Rectal smooth muscle tissue (tissue), 1 donor: ENCODE results near the gene NOX5.
A peak's percentile ranks its signal among the peaks of the same experiment; 100 is the strongest.

Experiments used
- H3K27ac ChIP-seq: one replicate; pipeline ENCODE4 v1.7.0; 2013; ENCODE audit warnings: low read depth, low read length, inconsistent platforms
- H3K27me3 ChIP-seq: one replicate; pipeline ENCODE4 v1.7.0; 2013; ENCODE audit warnings: low read length; ENCODE audit not compliant: control insufficient read depth, insufficient read depth
- H3K36me3 ChIP-seq: one replicate; pipeline ENCODE4 v1.7.0; 2013; ENCODE audit warnings: low read length; ENCODE audit not compliant: control insufficient read depth, insufficient read depth
- H3K4me1 ChIP-seq: one replicate; pipeline ENCODE4 v1.7.0; 2013; ENCODE audit warnings: low read length; ENCODE audit not compliant: control insufficient read depth, insufficient read depth
- H3K4me3 ChIP-seq: one replicate; pipeline ENCODE4 v1.7.0; 2013; ENCODE audit warnings: low read length
- H3K9ac ChIP-seq: one replicate; pipeline ENCODE4 v1.7.0; 2013; ENCODE audit warnings: low read length

Gene NOX5

DNA sequence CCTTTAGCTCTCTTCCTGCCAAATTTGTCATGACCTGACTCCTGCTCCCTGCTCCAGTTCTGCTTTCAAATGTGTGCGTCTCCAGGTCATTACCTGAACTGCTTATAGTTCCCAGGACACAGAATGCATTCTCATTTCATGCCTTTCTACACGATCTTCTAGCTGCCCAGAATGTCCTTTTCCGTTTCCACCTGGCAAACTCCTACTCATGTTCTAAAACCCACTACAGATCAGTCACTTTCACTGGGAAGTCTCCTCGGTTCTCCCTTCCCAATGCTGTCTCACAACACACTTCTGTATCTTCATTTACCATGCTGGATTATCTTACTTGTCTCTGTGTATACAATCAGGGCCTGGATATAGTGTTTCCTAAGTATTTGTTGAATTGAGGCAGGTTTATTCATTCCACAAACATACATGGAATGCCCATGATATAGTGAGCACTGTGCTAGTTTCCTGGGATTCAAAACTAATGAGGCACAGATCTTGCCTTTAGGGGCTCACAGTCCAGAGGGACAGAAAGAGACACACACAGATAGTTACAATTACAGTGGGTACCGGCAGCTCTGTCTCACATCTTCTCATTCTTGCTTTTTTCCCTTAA lies 1.6 kb upstream of the NOX5 start:
- no peak overlapping the region for H3K4me3 ChIP-seq
- H3K9ac ChIP-seq = no peak overlapping the region
- H3K4me1 ChIP-seq = no peaks in the 10 kb centered on the region
- H3K36me3 ChIP-seq = no peaks in the 10 kb centered on the region
- H3K27ac ChIP-seq = no peak overlapping the region
- H3K27me3 ChIP-seq = no peaks in the 10 kb centered on the region

DNA sequence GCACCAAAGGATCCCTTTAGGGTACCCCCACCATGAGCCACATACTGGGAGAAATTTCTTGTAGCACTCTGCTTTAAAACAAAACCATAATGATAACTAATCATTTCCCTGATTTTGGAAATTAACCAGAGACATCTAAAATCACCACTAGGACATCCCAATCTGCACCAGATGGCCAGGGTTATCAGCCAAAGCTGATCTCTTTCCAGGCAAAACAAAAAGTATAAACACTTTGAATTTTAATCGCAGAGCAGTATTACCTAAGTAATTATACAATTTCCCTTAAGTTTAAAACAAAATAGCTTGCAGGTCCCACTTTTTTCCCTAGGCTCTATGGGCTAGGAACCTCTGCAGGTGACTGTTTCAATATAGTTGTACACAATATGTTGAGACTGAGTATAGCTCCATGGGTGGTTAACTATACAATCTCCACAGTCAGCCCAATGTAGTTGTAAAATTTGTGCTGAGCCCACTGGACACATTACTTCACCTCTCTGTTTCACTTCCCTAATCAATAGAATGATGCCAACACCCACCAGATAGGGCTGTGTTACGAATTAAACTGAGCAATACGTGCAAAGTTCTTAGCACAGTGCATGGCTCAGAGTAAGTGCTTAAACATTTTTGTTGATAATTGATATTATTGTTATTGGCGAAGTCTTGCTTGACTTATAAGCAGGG lies 629 bp upstream of the NOX5 start:
- H3K4me1 ChIP-seq = no peaks in the 10 kb centered on the region
- H3K27ac ChIP-seq = no peak overlapping the region
- no peak overlapping the region for H3K4me3 ChIP-seq
- no peaks in the 10 kb centered on the region for H3K27me3 ChIP-seq
- H3K36me3 ChIP-seq = no peaks in the 10 kb centered on the region
- H3K9ac ChIP-seq = no peak overlapping the region

DNA sequence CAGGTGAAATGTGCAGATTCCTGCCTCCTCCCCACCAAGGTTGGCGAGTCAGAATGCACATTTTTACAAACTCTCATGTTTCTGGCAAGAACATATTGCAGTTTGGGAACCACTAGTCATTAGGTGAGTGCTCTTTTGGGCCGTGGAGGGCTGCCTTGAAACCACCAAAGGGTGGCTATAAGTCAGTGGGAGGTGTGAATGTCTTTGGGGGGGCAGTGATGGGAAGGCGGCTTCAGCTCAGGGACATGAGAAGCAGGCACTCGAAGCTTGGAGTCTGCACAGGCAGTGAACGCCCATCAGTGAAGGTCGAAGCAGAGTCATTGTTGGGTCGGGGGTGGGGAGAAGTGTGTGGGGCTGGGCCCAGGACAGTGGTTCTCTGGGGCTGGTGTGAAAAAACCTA lies 1.1 kb downstream of the NOX5 start:
- H3K27me3 ChIP-seq = no peaks in the 10 kb centered on the region
- no peak overlapping the region for H3K27ac ChIP-seq

DNA sequence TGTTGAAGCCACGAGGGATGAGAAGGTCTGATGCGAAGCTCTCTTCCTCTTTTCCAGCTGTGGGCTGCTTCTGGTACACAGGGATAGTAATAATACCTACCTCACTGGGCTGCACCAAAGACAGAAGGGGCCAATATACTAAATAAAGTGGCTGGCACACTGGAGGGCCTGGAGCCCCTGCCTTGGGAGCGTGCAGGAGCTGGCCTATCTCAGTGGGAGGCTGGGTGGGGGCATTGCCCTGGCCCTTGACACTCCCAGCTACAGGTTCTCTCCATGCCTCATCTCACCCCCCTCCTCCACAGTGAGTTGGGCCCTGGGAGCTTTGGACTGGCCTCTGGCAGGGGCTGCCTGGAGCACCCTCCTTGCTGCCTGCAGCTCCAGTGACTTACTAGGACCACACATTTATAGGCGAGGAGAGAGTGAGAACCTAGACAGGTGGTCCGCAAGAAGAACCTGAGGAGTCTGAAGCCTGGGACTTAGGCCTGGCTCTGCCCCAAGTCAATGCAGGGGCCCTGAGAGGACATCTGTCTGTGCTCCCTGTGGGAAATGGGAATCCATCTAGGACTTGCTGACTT lies 1.6 kb downstream of the NOX5 start:
- no peak overlapping the region for H3K9ac ChIP-seq

More for the DNA sequence above, 1.1 kb downstream of the NOX5 start:
- Histone ChIP-seq H3K4me1 (no peaks in the 10 kb centered on the region), H3K4me3 (no peak overlapping the region), H3K36me3 (no peaks in the 10 kb centered on the region), H3K9ac (no peak overlapping the region)

DNA sequence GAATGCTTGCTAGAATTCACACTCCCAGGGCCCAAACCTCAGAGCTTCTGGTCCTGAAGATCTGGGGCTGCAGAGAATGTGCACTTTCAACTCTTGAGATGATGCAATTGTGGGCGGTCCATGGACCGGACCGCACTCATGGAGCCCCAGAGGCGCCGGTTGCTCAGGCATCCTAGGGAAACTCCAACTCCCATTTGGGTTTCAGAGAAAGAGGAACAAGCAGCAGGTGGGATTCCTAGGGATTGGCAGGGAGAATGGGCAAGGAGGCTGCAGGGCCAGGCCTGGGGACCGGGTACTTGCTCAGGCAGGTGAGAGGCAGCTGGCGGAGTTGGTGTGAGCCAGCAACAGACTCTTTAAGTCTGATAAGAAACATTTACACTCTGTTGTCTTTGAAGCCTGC lies 3.5 kb downstream of the NOX5 start:
- Histone ChIP-seq H3K36me3 (no peaks in the 10 kb centered on the region), H3K4me3 (no peak overlapping the region), H3K4me1 (no peaks in the 10 kb centered on the region), H3K9ac (no peak overlapping the region), H3K27ac (no peak overlapping the region), H3K27me3 (no peaks in the 10 kb centered on the region)

More for the DNA sequence above, 1.6 kb downstream of the NOX5 start:
- Histone ChIP-seq H3K4me3 (no peak overlapping the region), H3K36me3 (no peaks in the 10 kb centered on the region), H3K27ac (no peak overlapping the region), H3K4me1 (no peaks in the 10 kb centered on the region), H3K27me3 (no peaks in the 10 kb centered on the region)

DNA sequence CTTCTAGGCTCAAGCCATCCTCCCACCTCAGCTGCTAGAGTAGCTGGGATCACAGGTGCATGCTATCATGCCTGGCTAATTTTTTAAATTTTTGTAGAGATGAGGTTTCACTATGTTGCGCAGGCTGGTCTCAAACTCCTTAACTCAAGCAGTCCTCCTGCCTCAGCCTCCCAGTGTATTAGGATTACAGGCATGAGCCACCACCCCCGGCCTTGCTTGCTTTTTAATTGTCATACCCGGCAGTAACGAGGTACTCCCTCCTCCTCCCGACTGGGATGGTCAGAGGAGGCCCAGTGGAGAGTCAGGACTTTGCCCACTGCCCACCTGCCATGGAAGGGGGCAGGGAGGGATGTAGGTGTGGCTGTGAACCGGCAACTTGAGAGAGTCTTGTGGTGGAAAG lies 4.5 kb downstream of the NOX5 start:
- no peaks in the 10 kb centered on the region for H3K4me1 ChIP-seq
- H3K27me3 ChIP-seq = no peaks in the 10 kb centered on the region
- H3K4me3 ChIP-seq = no peak overlapping the region
- H3K36me3 ChIP-seq = no peaks in the 10 kb centered on the region
- no peak overlapping the region for H3K27ac ChIP-seq
- no peak overlapping the region for H3K9ac ChIP-seq

DNA sequence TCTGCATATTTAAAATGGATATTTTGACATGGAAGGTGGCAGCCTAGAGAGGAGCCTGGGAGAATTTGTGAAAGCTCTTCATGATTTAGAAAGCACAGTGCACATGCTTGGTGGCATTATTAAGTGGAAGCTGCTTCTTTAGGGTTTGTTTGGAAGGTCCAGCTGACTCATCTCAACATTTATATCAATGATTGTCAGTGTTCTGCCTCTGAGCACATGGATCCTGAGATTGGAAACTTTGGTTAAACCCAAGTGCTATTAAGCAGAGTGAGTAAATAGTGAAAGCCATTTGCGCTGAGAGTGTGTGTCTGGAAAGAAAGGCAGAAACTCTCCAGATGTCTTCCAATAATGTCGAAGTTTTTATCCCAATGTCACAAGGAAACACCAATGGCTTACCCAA lies 7.4 kb downstream of the NOX5 start:
- Histone ChIP-seq H3K36me3 (no peaks in the 10 kb centered on the region), H3K4me1 (no peaks in the 10 kb centered on the region), H3K4me3 (no peak overlapping the region), H3K27ac (no peak overlapping the region), H3K9ac (no peak overlapping the region), H3K27me3 (no peaks in the 10 kb centered on the region)

DNA sequence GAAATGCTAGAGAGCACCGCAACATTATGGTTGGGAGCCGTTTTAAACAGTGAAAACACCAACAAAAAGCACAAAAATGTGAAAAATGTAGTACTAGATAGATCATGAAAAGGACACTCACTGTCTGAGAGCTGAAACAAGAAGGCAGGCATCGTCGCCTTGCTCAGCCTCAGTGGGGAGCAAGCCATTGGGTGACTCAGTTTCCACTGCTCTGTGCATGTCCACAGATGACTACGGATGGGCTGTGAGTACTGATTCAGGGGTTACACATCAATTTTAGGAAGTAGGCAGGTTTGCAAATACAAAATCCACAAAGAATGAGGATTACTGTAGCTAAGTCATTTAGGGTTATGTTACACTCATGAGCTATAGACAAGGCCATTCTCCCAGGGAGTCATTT lies 10.8 kb downstream of the NOX5 start:
- Histone ChIP-seq H3K4me3 (no peak overlapping the region), H3K36me3 (no peaks in the 10 kb centered on the region), H3K27ac (no peak overlapping the region), H3K4me1 (no peaks in the 10 kb centered on the region), H3K27me3 (no peaks in the 10 kb centered on the region), H3K9ac (no peak overlapping the region)

DNA sequence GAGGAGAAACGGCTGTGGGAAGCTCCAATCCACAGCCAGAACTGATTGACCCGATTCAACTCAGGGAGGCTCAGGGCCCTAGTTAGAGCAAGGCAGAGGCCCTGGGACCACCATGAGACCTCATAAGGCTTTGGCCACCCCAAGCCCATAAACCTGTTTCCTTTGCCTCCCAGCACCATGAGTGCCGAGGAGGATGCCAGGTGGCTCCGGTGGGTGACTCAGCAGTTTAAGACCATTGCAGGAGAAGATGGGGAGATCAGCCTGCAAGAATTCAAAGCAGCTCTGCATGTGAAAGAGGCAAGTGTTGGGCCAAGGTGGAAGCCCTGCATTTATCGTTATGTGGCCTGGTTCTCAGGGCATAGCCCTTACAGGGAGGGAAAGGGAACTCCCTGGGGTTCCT lies 11.9 kb downstream of the NOX5 start:
- H3K27me3 ChIP-seq = no peaks in the 10 kb centered on the region
- H3K27ac ChIP-seq = no peak overlapping the region
- no peaks in the 10 kb centered on the region for H3K4me1 ChIP-seq

DNA sequence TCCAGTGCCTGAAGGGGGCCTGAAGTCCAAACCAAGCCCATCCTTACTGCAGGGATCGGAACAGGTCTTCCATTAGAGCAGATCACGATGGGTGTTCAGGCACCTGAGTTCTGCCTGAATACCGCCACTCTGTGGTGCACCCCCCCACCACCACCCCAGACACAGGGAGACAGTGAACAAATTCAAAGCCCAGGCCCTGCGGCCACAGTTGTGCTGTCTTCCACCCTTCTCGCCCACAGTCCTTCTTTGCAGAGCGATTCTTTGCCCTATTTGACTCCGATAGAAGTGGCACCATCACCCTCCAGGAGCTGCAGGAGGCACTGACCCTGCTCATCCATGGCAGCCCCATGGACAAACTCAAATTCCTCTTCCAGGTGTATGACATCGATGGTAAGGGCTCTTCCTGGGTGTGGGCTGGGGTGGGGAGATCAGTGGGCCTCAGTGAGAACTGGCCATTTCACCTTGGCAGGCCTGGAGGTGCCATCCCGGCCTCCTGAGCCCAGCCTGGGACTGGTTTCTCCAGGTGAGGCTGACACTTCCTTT lies 13.6 kb downstream of the NOX5 start:
- H3K27ac ChIP-seq = no peak overlapping the region
- no peak overlapping the region for H3K9ac ChIP-seq
- H3K4me1 ChIP-seq = no peaks in the 10 kb centered on the region
- H3K27me3 ChIP-seq = no peaks in the 10 kb centered on the region
- no peak overlapping the region for H3K4me3 ChIP-seq
- no peaks in the 10 kb centered on the region for H3K36me3 ChIP-seq

More for the DNA sequence above, 11.9 kb downstream of the NOX5 start:
- H3K9ac ChIP-seq = no peak overlapping the region
- no peak overlapping the region for H3K4me3 ChIP-seq
- no peaks in the 10 kb centered on the region for H3K36me3 ChIP-seq

DNA sequence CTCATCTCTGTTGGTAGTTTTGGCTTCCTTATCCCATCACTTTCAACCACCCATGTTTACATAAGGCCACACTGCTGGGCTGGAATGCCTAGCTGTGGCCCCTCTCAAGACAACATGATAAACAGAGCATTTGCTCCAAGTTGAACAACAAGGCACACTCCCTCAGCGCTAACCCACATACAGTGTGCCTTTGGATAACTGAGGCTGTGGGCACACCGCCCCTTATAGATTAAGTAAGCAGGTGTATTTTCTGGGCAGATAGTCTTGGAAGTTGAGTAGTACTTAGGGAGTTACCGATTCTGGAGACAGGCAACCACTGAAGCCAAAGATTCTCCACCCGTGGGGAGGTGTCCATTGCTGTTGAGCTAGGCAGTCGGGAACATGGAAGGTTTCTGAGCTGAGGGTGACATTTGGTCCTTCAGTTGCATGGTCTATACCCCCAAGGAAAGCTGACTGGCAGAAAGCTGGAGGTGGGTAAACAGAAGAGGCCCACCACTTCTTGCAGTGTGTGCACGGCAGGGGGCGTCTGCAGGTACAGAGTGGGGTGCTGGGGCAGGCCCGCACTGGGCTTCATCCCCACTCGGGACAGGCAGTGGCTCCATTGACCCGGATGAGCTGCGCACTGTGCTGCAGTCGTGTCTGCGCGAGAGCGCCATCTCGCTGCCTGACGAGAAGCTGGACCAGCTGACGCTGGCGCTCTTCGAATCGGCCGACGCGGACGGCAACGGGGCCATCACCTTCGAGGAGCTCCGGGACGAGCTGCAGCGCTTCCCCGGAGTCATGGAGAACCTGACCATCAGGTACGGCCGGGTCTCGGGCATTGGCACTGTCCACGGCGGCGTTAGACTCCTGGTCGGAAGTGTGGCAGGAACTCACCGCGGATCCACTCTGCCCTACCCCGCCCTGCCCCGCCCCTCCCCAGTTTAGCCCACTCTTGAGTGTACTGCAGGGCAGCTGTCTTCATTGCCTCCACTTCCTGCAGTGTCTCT lies 16.8 kb downstream of the NOX5 start:
- Histone ChIP-seq H3K36me3 (no peaks in the 10 kb centered on the region), H3K27me3 (peaks cover 4% of the 10 kb centered on the region), H3K27ac (no peak overlapping the region), H3K4me3 (peak overlapping the region; percentile 46), H3K4me1 (no peaks in the 10 kb centered on the region), H3K9ac (no peak overlapping the region)

DNA sequence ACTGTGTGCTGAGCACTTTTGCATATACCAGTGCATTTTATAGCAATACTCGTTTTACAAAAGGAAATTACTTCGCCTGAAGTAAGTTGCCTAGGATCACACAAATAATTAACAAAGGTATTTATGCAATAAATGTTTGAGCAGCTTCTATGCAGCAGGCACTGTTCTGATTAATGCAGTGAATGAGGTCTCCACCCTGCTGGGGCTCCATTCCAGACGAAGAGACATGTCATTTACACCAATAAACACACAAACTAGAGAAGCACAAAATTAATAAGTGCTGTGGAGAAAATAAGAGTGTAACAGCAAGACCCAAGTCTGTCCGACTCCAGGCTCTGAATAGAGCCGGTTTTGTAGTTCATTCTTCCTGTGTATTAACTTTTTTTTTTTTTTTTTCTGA lies 17.5 kb downstream of the NOX5 start:
- no peak overlapping the region for H3K27ac ChIP-seq
- H3K27me3 ChIP-seq = peaks cover 4% of the 10 kb centered on the region
- no peak overlapping the region for H3K9ac ChIP-seq
- H3K4me3 ChIP-seq = no peak overlapping the region
- H3K36me3 ChIP-seq = no peaks in the 10 kb centered on the region
- H3K4me1 ChIP-seq = no peaks in the 10 kb centered on the region
